ENCODE results near the gene GFOD2.

The GFOD2 gene

GRCh38 chr16:67731753-67732095, 12.6 kb upstream of the GFOD2 start:
- DNase-seq (ENCODE audit: low spot score) = no peak

DNA sequence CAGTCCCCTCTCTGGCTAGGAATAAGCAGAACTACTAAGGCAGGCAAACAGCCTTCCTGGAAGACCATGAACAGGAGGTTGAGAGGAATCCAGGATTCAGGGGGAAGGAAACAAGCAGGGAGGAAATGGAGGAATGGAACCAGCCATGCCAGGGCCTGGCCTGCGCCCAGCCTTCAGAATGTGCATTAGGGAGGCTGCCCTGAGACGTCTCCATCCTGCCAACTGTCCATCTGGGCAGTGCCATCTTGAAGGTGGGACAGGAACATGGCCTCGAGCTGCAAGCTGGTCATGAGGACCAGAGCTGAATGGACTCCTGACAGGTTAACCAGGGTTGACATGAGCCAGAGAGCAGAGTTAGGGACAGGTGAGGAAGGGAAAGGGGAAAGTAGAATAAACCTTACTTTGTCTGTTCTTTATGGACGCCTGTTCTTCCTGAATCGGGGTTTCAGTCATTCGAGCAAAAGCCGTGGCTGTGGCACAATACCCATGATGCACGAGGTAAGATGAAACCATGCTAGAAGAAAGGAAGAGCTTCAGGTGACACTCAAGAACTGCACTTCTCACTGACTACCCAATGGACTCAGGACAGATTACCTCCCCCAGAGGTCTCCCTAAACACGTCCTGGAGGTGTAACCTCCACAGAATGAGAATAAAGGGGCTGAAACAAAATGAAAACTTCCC, 12.1 kb upstream of the GFOD2 start:
- no peak for DNase-seq (ENCODE audit: low spot score)

DNA sequence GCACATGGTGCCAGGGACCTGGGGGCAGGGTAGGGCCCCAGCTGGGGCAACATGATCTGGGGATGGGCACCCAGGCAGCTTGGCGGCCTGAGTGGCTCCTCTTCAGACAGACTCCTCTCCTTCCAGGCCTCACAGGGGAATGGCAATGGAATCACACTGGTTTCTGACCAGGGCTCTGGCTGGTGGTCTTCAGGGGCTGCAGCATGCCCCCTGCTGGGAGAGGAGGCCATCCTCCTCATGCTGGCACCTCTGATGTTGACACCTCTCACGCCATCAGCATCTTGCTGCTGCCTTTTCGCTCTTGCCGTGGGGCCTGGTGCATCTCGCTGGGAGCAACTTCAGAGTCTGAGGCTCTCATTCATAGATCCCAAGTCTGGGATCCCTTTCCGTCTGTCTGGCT, 11.2 kb upstream of the GFOD2 start:
- DNase-seq (ENCODE audit: low spot score) = no peak

DNA sequence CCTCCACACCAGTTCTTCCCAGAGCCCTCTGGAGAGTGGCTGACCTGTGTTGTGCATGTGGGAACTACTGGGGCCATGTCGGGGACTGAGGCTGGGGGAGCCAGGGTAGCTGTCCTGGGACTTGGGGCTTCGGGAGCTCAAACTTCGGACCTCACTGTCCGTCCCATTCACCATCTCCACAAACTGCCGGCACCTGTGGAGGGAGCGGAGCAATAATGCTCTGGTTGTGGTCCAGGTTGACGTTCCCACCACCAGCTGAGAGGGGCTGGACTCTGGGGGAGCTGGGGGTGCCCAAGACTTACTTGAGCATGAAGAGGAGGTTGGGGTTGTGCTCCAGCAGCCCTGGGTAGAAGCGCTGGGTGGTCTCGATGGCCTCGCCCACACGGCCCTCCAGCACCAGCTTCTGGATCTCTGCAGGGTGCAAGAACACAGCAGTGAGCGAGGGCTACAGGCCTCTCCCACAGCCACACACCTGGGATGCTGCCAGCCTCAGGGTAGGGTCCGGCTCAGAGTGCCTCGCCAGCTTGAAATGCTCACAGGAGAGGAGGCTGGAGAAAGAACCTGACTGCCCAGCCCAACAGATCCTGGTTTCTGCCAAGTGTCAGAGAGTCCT, 10.6 kb upstream of the GFOD2 start:
- no peak for DNase-seq (ENCODE audit: low spot score)

DNA sequence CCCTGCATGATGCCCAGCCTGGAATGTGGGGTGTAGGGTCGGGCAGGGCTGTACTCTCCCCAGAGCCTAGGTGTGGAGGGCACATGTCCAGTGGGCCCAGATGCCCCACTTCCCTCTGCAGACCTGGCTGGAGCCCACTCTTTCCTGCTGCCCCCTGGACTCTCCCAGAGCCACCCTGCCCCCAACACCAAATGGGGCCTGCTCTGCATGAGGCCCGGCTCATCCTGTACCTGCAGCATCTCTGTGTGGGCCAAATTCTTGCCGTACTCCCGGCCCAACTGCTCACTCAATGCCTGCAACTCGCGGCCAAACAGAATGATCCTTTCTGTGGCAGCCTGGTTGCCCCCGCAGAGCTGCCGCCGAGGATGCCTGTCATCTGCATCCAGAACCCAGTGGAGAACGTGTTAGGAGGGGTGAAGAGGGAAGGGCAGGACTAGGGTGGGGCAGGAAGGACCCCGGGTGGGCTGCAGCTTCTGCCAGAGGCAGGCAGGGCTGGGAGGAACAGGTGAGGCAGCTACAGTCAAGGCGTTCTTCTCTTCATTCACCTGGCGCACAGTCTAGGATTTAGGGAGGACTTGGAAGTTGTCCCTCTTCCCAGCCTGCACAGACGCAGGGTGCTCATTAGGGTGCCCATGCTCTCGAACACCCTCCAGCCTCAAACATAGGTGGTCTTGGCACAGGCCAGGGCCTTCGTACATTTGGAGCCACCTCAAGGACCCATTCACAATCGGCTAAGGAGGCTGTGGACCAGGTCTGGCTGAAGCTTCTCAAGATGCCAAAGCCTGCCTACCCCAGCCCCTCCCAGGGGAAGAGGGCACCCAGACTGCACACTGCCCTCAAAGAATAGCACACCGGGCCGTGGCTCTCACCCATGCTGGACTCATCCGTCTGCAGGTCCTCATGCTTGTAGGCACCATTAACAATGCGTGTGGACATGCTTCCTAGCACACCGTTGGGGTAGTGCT, 8.7 kb upstream of the GFOD2 start:
- DNase-seq (ENCODE audit: low spot score) = no peak

DNA sequence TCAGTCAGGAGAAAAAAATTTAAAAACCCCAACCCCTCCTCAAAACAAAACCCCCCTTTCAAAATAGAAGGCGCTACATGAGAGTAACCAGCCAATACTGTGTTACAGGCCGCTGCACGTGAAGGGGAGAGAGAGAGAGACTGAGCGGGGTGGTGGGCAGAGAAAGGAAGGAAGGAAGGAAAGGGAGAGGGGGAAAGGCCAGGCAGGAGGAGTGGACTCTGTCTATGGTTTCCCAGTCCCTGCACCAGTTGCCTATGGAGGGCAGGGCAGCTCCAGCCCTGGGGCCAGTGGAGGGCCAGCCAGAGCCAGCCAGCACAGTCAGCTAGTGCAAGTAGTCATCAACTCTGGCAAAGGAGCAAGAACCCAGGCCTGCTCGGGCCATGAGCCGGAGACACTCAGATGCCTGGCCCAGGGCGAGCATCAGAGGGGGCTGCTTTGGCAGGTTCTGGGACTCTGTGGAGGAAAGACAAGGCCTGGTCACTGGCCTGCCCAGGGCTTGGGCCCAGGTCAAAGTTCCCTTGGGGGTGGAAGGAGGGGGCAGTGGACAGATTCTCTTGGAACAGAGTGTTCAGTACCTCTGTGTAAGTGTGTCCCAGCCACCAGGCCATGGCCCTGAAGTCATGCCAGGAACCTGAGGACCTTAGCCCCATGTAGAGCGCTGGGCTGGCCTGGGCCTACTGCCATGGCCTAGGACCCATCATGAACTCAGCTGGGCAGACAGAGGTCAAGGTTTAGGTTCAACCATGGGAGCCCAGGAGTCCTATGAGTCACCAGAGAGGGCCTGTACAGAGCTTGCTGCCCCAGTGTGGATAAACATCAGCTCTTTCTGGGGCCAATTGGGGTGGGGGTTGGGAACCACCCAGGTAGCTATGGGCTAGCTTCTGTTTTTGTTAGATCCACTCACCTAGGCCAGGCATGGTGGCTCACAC, 7.3 kb upstream of the GFOD2 start:
- DNase-seq (ENCODE audit: low spot score) = no peak

DNA sequence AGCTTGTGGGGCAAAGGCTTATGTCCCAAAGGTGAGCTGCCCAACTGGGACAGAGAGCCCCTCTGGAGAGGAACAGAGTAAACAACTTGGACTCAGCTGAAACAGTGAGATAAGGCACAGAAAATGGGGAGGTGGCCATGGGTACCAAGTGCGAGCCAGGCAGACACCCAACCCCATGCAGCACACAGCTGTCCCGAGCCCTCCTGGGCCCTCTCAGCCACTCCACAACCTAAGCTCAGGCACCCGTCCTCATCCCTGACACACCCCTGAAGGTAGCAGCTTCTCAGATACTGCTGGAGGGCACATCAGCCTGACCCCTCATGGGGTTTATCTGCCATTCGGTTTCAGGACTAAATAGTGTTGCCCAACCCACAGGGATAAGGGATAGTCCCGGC, 4.8 kb upstream of the GFOD2 start:
- DNase-seq (ENCODE audit: low spot score) = no peak

DNA sequence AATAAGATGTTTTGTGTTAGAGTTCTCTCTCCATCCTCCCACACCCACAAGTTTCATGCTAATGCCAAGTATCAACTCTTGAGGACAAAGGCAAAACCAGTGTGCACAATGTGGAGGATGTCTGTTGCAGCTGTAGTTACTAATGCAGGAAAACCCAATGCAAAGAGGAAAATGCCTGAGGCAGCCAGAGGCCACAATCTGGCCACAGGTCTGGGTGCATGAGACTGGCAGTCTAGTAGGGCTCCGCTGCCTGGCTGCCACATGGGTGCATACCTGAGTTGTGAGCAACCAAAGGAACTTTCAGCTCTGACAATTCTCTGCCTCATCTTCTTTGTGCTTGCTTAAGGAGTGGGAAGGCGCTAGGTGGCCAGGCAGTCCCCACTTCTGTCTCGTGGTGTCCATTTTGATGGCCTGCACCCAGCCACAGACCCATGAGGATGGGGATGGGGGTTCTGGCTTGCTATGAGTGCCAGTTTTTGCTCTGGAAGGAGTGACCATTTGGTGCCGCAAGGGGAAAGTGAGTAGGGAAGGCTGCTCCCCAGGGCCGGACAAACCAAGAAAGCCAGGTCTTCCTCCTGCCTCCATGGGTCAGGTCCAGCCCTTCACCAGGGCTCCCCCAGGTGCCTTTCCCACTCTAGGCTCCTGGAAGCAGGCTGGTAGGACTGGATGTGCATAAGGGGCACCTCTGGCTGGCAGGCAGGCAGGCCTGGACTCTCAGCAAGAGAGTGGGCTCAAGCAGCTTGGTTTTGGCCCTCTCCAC, 4.2 kb upstream of the GFOD2 start:
- no peak for DNase-seq (ENCODE audit: low spot score)

GRCh38 chr16:67720236-67720635, 1.1 kb upstream of the GFOD2 start:
- DNase-seq (ENCODE audit: low spot score) = no peak

- peak; percentile 82 for DNase-seq (ENCODE audit: low spot score)
Observed at GRCh38 chr16:67719778-67720144, 645 bp upstream of the GFOD2 start.

DNA sequence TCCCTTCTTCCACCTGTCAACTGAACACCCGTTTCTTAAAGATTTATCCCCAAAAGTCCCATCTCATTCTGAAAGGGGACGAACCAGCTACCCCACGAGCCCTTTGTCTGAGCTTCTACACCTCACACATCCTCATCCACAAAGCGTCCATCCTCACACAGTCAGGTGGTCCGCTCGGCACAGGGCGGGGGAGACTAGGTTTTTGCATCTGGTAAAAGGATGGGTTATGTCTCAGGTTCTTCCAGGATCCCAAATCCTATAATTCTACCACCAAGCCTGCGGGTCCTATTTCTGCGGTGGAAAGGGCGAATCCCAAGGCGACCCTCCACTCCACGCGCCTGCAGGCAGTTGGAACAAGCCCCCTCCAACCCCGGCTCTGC, 458 bp downstream of the GFOD2 start:
- DNase-seq (ENCODE audit: low spot score) = no peak

DNA sequence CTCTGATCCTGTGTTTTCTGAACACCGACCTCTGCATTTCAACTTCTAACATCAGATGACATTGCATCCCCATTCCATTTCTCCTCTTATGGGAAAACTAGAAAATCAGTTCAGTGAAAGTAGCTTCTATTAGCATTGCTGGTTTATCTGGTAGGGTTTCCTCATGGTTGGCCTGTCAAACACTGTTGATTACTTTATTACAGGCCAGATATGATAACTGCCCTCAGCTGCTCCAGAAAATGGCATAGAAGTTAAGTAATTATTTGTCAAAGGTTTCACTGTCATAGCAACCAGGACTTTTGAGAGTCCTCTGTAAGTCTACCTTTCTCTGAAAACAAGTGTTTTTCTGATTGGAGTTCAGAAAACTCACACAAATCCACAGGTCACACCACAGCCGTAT, 3.0 kb downstream of the GFOD2 start:
- DNase-seq (ENCODE audit: low spot score) = no peak

DNA sequence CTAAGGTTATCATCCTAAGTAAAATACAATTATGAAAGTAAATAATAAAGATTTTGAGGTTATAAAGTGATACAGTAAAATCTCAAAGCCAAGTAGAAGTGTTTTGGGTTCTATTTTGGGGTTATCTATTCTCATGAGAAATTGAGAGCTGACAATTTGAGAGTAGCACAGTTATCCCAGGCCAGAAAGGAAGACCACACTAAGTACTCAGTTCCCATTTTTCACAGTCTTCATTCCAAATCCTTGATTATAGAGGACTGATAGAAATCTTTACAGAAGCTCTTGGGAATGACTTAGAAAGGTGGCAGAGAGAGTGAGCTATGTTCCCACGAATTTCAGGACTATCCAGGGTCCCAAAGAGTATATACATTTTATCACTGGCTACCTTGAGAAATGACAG, 4.6 kb downstream of the GFOD2 start:
- no peak for DNase-seq (ENCODE audit: low spot score)

- no peak for DNase-seq (ENCODE audit: low spot score)
Observed at GRCh38 chr16:67713647-67714273, 5.4 kb downstream of the GFOD2 start.

GRCh38 chr16:67710607-67711006, 8.5 kb downstream of the GFOD2 start:
- no peak for DNase-seq (ENCODE audit: low spot score)

DNA sequence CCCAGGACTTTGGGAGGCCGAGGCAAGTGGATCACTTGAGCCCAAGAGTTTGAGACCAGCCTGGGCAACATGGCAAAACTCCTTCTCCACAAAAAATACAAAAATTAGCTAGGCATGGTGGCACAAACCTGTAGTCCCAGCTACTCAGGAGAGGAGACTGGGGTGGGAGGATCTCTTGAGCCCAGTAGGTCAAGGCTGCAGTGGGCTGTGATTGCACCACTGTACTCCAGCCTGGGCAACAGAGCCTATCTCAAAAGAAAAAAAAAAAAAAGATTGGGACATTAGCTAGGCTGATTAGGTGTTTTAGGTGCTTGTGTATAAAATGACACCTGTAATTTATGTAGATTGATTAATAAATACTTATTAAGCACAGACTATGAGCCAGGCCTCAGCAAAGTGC, 10.1 kb downstream of the GFOD2 start:
- no peak for DNase-seq (ENCODE audit: low spot score)

GRCh38 chr16:67708368-67708771, 10.7 kb downstream of the GFOD2 start:
- no peak for DNase-seq (ENCODE audit: low spot score)

DNA sequence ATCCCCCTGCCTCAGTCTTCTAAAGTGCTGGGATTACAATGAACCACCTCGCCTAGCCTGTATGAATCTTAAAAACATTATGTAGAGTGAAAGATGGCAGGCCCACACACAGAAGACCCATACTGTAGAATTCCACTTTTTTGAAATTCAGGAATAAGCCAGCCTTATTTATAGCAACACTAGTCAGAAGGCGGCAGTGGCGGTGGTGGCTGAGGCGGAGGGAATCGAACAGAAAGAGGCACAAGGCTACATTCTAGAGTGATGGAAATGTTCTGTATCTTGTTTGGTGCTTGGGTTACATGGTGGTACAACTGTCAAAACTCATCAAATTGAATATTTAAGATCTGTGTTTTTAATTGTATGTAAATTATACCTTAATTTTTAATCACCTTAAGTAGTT, 11.3 kb downstream of the GFOD2 start:
- no peak for DNase-seq (ENCODE audit: low spot score)

DNA sequence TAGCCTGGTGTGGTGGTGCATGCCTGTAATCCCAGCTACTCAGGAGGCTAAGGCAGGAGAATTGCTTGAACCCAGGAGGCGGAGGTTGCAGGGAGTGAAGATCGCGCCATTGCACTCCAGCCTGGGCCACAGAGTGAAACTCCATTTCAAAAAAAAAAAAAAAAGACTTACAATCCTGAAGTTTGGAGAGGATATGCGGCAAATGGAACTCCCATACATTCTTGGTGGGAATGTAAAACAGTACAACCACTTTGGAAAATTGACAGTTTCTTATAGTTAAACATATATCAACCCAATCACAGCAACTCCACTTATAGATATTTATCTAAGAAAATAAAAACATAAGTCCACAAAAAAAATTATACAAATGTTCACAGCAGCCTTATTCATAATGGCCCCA, 11.9 kb downstream of the GFOD2 start:
- no peak for DNase-seq (ENCODE audit: low spot score)

- no peak for DNase-seq (ENCODE audit: low spot score)
Observed at GRCh38 chr16:67704110-67704509, 15.0 kb downstream of the GFOD2 start.

GRCh38 chr16:67703626-67704025, 15.5 kb downstream of the GFOD2 start:
- no peak for DNase-seq (ENCODE audit: low spot score)

All from hepatic stellate cell (primary cell).